ENCODE results near the gene PRM2. TPM values are rescaled to one million over a fixed set of nuclear protein-coding genes. Genes with fewer than 3 reads are reported as not detected.

Gene PRM2
- total and polyA plus RNA-seq, 2 donors (not counting 3 experiments of a cell fraction or from before 2014, with no cell fraction given), result not detected

DNA sequence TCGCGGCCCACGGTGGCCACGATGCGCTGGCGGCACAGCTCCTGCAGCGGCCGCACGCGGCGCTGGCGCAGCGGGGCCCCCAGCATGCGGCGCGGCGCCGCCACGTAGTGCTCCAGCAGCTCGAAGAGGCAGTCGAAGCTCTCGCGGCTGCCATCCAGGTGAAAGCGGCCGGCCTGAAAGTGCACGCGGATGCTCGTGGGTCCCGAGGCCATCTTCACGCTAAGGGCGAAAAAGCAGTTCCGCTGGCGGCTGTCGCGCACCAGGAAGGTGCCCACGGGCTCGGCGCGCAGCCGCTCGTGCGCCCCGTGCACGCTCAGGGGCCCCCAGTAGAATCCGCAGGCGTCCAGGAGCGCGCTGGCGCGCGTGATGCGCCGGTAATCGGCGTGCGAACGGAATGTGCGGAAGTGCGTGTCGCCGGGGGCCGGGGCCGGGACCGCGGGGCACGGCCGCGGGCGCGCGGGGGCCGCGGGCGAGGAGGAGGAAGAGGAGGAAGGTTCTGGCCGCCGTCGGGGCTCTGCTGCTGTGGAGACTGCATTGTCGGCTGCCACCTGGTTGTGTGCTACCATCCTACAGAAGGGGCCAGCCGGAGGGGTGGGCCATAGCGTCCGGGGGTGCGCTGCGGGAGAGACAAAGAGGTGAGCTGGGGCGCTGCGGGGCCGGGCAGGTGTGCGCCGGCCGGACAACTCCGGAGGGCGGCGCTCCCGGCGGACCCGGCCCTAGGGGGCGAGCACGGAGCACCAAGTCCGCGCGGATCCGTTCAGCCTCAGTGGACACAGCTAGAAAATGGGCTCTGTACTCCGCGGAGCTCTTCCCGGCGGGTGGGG lies 21.2 kb downstream of the PRM2 start:
- ChIA-PET CTCF (interaction anchor here (0.6 to 8.3 kb wide), 49 partner anchors 8 to 318 kb away, joined by 3 to 347 read pairs (median 5); partner anchors contain the start of genes CLEC16A and TNP2), POLR2A (interaction anchor here (0.6 to 2.5 kb wide), 14 partner anchors 9 to 310 kb away, joined by 3 to 22 read pairs (median 3); no protein-coding TSS in a partner anchor)
- H3K27me3 ChIP-seq (ENCODE audit: control insufficient read depth in 2 of 2, insufficient read depth in 2 of 2, low read length in 2 of 2), result peaks cover 0 to 1% of the 10 kb centered on the region in 2 experiments
- H3K9ac ChIP-seq (replicated peaks; ENCODE audit: extremely low read depth, insufficient read depth, low read length), result no peak overlapping the region
- intact Hi-C loops (cut with micrococcal nuclease), result loop anchor here (5.0 to 10.0 kb wide), 2 partner anchors 60 to 412 kb away; partner anchors contain the start of gene SNN
- H3K79me2 ChIP-seq (ENCODE audit: control insufficient read depth, insufficient read depth, low read length), result no peaks in the 10 kb centered on the region
- no peaks in the 10 kb centered on the region for H3K9me1 ChIP-seq (replicated peaks; ENCODE audit: control insufficient read depth, extremely low read depth, insufficient read depth, low read length)
- H3K27ac ChIP-seq (ENCODE audit: insufficient read depth, low read depth, low read length), result no peak overlapping the region
- H3K9me3 ChIP-seq (replicated peaks; ENCODE audit: control insufficient read depth, insufficient read depth, low read length), result no peaks in the 10 kb centered on the region
- TF ChIP-seq POLR2A (IDR thresholded peaks at IDR 0.05; ENCODE audit: low read depth, low read length), result no peak
- no peak for TF ChIP-seq JUN (IDR thresholded peaks at IDR 0.05; ENCODE audit: borderline replicate concordance, insufficient read depth, insufficient read length, low read depth)
- TF ChIP-seq, protein P1, sequence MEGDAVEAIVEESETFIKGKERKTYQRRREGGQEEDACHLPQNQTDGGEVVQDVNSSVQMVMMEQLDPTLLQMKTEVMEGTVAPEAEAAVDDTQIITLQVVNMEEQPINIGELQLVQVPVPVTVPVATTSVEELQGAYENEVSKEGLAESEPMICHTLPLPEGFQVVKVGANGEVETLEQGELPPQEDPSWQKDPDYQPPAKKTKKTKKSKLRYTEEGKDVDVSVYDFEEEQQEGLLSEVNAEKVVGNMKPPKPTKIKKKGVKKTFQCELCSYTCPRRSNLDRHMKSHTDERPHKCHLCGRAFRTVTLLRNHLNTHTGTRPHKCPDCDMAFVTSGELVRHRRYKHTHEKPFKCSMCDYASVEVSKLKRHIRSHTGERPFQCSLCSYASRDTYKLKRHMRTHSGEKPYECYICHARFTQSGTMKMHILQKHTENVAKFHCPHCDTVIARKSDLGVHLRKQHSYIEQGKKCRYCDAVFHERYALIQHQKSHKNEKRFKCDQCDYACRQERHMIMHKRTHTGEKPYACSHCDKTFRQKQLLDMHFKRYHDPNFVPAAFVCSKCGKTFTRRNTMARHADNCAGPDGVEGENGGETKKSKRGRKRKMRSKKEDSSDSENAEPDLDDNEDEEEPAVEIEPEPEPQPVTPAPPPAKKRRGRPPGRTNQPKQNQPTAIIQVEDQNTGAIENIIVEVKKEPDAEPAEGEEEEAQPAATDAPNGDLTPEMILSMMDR (IDR thresholded peaks at IDR 0.05; ENCODE audit: extremely low read depth in 1 of 2, insufficient read depth in 1 of 2, low read depth in 1 of 2, low read length in 2 of 2), result peak in 1 of 2 donors; percentile 21
- TF ChIP-seq EZH2 (IDR thresholded peaks at IDR 0.05; ENCODE audit: borderline replicate concordance, low read depth, low read length, severe bottlenecking), result peak; percentile 41
- TF ChIP-seq, protein P2, sequence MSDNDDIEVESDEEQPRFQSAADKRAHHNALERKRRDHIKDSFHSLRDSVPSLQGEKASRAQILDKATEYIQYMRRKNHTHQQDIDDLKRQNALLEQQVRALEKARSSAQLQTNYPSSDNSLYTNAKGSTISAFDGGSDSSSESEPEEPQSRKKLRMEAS (IDR thresholded peaks at IDR 0.05; ENCODE audit: insufficient read depth, insufficient read length), result peak; percentile 70
- TF ChIP-seq GATA2 (IDR thresholded peaks at IDR 0.05; ENCODE audit: insufficient read depth, insufficient read length, low read depth, low read length), result no peak
- no peak for TF ChIP-seq POLR2AphosphoS5 (IDR thresholded peaks at IDR 0.05; ENCODE audit: insufficient read depth, low read depth, low read length)
- TF ChIP-seq MYC (IDR thresholded peaks at IDR 0.05; ENCODE audit: low read depth, low read length), result no peak
- no peak for TF ChIP-seq FOS (IDR thresholded peaks at IDR 0.05; ENCODE audit: borderline replicate concordance, insufficient read depth, low read length)
- DNase-seq (ENCODE audit: low read depth, low spot score) (peak; percentile 52), FAIRE-seq (no peak)
- H2AFZ ChIP-seq (ENCODE audit: low read depth, low read length), result peak overlapping the region; percentile 84
- H3K4me1 ChIP-seq (ENCODE audit: control insufficient read depth, extremely low read depth, insufficient read depth, low read length), result peaks cover 10% of the 10 kb centered on the region
- no peaks in the 10 kb centered on the region for H3K36me3 ChIP-seq (ENCODE audit: control insufficient read depth in 2 of 2, extremely low read depth in 1 of 2, insufficient read depth in 2 of 2, low read length in 2 of 2)
- H3K4me2 ChIP-seq (ENCODE audit: insufficient read depth, low read length), result peak overlapping the region; percentile 68
- BruUV-seq (replicated peaks), result no TSS peak
- dilution Hi-C loops (cut with MboI; ENCODE audit: extremely low pct_ligation_motif_present, low sequenced_read_pairs), result no loop called here
- no peaks in the 10 kb centered on the region for H4K20me1 ChIP-seq (replicated peaks; ENCODE audit: control insufficient read depth, extremely low read depth, insufficient read depth, low read length)
- peak overlapping the region; percentile 37 to 89 (median 68) for H3K4me3 ChIP-seq (replicated peaks in 1 of 3; ENCODE audit: insufficient read depth in 1 of 3, low read depth in 1 of 3, low read length in 3 of 3)

Measured in endothelial cell of umbilical vein (primary cell).